Osteocyte (in vitro differentiated cells): ENCODE measurements around the gene MRI1. TPM values are rescaled to one million over a fixed set of nuclear protein-coding genes. Genes with fewer than 3 reads are reported as not detected.
"Not testable (repeated sequence)": the region's sequence is repeated elsewhere in the genome, so short reads cannot be mapped to it uniquely, and the experiment has no call there.

ENCODE experiments used
- DNase-seq: peaks from one replicate; pipeline ENCODE4 v3.0.0; 2021; ENCODE audit warnings: mixed read lengths; ENCODE audit not compliant: unreplicated experiment; ENCODE audit errors: extremely low spot score
- H3K27ac Mint-ChIP-seq: one replicate; pipeline ENCODE4 v1.8.0; 2021; ENCODE audit warnings: mild to moderate bottlenecking, mixed read lengths; ENCODE audit not compliant: unreplicated experiment
- H3K27me3 Mint-ChIP-seq: one replicate; pipeline ENCODE4 v1.8.0; 2021; ENCODE audit warnings: mixed read lengths; ENCODE audit not compliant: unreplicated experiment
- H3K36me3 Mint-ChIP-seq: one replicate; pipeline ENCODE4 v1.8.0; 2021; ENCODE audit warnings: mixed read lengths; ENCODE audit not compliant: unreplicated experiment
- H3K4me1 Mint-ChIP-seq: one replicate; pipeline ENCODE4 v1.8.0; 2021; ENCODE audit warnings: mixed read lengths; ENCODE audit not compliant: unreplicated experiment
- H3K4me3 Mint-ChIP-seq: one replicate; pipeline ENCODE4 v1.8.0; 2021; ENCODE audit warnings: mild to moderate bottlenecking, moderate library complexity, mixed read lengths; ENCODE audit not compliant: unreplicated experiment
- H3K9me3 Mint-ChIP-seq: one replicate; pipeline ENCODE4 v1.8.0; 2021; ENCODE audit warnings: mixed read lengths; ENCODE audit not compliant: unreplicated experiment
- CTCF ChIP-seq: fragments of 200-600 bp; sonication (generic); IDR thresholded peaks from 2 replicates; pipeline ENCODE4 v1.5.0; 2021; ENCODE audit warnings: antibody characterized with exemption, mild to moderate bottlenecking, moderate library complexity
- total RNA-seq: library from RNA; stranded (reverse); gene quantifications from 2 replicates; pipeline ENCODE4 v1.2.1, GENCODE V29; 2021

Gene MRI1
- total RNA-seq, 1 donor from 2014 or later = 22.5 TPM

GRCh38 chr19:13790354-13790753 is 26.0 kb downstream of the MRI1 start:
- no peak overlapping the region for H3K4me3 Mint-ChIP-seq
- H3K36me3 Mint-ChIP-seq = no peaks in the 10 kb centered on the region
- H3K9me3 Mint-ChIP-seq = no peaks in the 10 kb centered on the region
- H3K27ac Mint-ChIP-seq = no peak overlapping the region
- no peak for TF ChIP-seq CTCF
- H3K4me1 Mint-ChIP-seq = peaks cover 32% of the 10 kb centered on the region
- DNase-seq = no peak
- H3K27me3 Mint-ChIP-seq = no peaks in the 10 kb centered on the region

- not testable (repeated sequence) for H3K36me3 Mint-ChIP-seq, H3K9me3 Mint-ChIP-seq, H3K27me3 Mint-ChIP-seq, DNase-seq
- H3K4me3 Mint-ChIP-seq = peak overlapping the region; percentile 99
- peaks cover 42% of the 10 kb centered on the region for H3K4me1 Mint-ChIP-seq
- peak overlapping the region; percentile 98 for H3K27ac Mint-ChIP-seq
These were observed 29.0 kb downstream of the MRI1 start for GRCh38 chr19:13793317-13793716.

- H3K4me3 Mint-ChIP-seq = peak overlapping the region; percentile 99
- no peaks in the 10 kb centered on the region for H3K27me3 Mint-ChIP-seq
- DNase-seq = no peak
These were observed 30.1 kb downstream of the MRI1 start for GRCh38 chr19:13794398-13794756.

GRCh38 chr19:13794757-13795589 is 30.7 kb downstream of the MRI1 start, which contains the start of gene ZSWIM4:
Gene ZSWIM4, plus strand, starts transcription at chr19:13795443. Its CDS starts 206 bp downstream, at chr19:13795649.
- H3K36me3 Mint-ChIP-seq = peaks cover 2% of the 10 kb centered on the region
- H3K27me3 Mint-ChIP-seq = no peaks in the 10 kb centered on the region
- peak within 1 kb of the TSS; percentile 98 for H3K27ac Mint-ChIP-seq
- no peak for TF ChIP-seq CTCF
- H3K9me3 Mint-ChIP-seq = no peaks in the 10 kb centered on the region
- peaks cover 39% of the 10 kb centered on the region for H3K4me1 Mint-ChIP-seq
- peak; percentile 99 for DNase-seq
- peak within 1 kb of the TSS; percentile 99 for H3K4me3 Mint-ChIP-seq

More at GRCh38 chr19:13794398-13794756, 30.1 kb downstream of the MRI1 start:
- no peaks in the 10 kb centered on the region for H3K9me3 Mint-ChIP-seq
- H3K36me3 Mint-ChIP-seq = no peaks in the 10 kb centered on the region
- peaks cover 39% of the 10 kb centered on the region for H3K4me1 Mint-ChIP-seq
- no peak for TF ChIP-seq CTCF
- peak overlapping the region; percentile 98 for H3K27ac Mint-ChIP-seq

GRCh38 chr19:13795595-13796300 is 31.4 kb downstream of the MRI1 start:
- H3K36me3 Mint-ChIP-seq = peaks cover 2% of the 10 kb centered on the region

More at GRCh38 chr19:13795595-13796300, 31.4 kb downstream of the MRI1 start:
- no peak for TF ChIP-seq CTCF
- H3K4me1 Mint-ChIP-seq = peaks cover 39% of the 10 kb centered on the region
- H3K27me3 Mint-ChIP-seq = no peaks in the 10 kb centered on the region
- peak overlapping the region; percentile 75 for H3K27ac Mint-ChIP-seq
- DNase-seq = no peak
- H3K9me3 Mint-ChIP-seq = no peaks in the 10 kb centered on the region
- peak overlapping the region; percentile 73 for H3K4me3 Mint-ChIP-seq
